Embryonic facial prominence (tissue), 1 donor: ENCODE data around the gene PIGR.

Experiments
- DNase-seq: peaks from one replicate; pipeline ENCODE4 v3.0.0-alpha.2; 2016; ENCODE audit errors: extremely low spot score

PIGR gene

DNA sequence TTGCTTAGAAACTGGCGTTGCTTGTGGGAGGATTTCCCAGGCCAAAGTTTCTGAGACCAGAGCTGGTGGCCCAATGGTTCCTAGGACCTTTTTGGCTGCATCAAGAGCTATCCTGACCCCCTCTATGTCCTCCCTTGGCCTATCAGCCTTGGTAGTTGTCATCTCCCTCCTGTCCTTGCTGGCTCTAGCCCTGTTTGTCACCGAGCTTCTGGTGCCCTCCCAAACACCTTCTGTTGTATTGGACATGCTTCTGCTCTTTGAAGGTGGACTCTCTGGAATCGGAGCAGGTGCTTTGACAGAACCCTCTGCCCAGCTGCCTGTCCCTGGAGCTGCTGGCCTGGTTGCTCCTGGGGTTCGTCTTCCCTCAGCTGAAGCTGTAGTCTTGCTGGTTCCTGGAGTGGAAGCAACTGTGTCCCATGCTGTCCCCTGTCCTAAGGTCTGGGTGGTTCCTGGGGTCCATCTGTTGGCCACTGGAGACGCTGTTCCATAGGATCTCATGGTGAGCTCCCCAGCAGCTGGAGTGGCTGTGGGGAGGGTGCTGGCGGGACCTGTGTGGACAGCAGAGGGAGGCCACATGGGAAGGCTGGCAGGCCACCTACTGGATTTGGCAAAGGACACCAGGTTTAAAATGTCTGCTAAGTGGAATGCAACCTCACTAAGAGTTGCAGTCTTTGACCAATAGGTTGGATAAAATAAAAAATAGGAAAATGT, 14.6 kb upstream of the PIGR start:
- no peak for DNase-seq

GRCh38 chr1:206958144-206958543, 11.9 kb upstream of the PIGR start:
- no peak for DNase-seq

GRCh38 chr1:206957639-206958038, 11.4 kb upstream of the PIGR start:
- DNase-seq: no peak

DNA sequence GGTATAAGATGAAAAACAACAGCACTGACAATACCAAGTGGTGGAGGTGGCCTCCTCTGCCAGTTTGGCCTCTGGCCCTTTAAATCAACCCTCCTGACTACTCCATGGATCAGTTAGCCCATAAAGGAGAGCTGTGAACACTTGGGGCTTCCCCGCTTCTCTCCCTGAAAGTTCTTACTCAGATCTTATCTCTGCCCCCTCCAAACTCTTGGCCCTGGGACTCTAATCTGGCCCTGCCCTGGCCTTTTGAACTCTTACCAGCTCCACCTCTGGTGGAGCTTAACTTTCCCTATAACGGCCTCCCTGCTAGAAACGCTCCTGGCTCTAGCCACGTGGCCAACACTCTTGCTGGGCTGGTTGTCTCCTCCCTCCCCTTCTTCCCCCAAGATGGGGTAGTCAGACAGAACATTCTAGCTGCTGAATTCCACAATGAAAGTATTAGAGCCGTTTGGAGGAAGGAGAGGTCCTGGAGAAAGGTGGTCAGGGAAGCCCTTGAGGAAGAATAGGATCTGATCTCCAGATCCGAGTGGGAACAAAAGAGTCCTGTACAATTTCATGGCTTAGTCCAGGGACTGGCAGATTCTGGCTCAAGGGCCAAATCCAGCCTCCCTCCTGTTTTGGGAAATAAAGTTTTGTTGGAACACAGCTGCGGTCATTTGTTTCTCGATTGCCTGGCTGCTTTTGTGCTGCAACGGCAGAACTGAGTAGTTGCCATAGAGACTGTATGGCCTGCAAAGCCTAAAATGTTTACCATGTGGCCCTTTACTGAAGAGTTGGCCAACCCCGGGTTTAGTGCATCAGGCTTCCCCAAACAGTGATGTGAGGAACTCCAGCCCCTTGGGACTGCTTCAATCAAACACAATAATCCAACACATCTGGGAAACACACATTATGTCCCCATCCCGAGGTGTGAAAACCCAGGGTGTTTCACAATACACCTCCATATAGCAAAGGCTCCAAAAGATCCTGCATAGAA, 9.5 kb upstream of the PIGR start:
- DNase-seq: no peak

GRCh38 chr1:206954459-206955342, 8.4 kb upstream of the PIGR start:
- no peak for DNase-seq

GRCh38 chr1:206953626-206954025, 7.4 kb upstream of the PIGR start:
- DNase-seq: no peak

DNA sequence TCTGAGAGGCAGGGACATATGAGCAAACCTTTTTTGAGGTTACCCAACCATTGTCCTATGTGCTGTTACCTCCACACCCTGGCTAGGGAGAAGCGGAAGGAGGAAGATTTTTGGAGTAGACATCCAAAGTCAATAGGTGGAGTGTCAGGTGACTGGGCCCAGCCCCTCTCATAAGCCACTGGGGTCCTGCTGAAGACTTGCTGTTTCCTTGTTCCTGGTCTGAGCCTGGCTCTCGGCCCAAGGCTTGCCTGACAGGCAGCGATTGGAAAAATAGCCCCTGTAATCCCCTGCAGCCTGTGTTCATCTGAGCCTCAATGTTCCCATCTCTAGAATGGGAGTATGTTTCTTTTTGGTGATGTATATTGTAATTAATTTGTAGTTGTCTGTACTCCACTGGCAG, 6.9 kb upstream of the PIGR start:
- no peak for DNase-seq

DNA sequence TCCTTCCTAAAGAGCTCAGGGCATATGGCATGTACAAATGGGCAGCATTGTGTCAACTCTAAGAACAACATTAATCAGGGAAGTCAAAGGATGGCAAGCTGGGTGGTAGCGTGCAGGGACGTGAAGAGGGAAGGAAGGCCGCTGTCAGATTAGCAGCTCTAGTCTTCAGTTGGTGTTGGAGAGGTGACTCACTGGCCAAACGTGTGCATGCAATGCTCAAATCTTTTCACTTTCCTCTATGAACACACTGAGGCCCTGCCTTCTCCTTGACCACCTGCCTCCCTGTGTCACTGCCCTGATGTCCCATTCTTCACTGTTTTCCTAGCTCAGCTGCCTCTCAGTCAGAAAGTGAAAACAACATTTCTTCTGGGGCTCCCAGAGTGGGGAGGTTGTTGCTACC, 5.9 kb upstream of the PIGR start:
- DNase-seq: no peak

DNA sequence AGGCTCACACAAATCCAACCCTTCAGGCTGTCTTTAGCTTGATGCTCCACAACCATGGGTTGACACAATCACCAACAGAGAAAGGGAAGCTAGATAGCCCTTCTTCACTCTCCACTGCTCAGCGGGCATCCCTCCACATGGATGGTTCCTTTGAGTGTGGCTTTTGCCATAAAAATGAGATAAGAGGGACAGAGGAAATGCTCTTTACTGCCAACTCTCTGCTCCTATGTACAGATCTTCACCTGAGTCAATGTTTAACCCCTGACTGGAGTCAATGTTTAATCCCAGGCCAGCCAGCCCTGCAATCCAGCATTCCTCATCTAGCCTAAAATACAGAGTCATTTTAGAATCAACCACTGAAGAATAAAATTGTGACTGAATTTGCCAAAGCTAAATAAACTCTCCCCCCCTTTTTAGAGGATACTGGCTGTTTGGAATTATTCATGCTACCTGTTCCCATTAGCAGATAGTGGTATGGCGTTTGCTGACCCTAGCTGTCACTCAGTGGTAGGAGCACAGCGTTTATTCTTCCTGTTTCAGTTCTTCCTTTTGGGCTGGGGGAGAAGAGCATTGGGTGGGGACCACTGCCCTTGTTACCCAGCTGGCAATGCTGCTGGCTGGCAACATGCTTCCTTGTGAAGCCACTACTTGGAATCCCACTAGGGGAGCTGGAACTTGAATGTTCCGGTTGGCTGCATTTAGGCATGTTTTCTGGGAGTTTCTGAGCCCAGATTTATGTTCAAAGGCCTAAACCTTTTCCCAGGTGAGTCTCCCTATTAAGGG, 5.2 kb upstream of the PIGR start:
- DNase-seq: no peak

DNA sequence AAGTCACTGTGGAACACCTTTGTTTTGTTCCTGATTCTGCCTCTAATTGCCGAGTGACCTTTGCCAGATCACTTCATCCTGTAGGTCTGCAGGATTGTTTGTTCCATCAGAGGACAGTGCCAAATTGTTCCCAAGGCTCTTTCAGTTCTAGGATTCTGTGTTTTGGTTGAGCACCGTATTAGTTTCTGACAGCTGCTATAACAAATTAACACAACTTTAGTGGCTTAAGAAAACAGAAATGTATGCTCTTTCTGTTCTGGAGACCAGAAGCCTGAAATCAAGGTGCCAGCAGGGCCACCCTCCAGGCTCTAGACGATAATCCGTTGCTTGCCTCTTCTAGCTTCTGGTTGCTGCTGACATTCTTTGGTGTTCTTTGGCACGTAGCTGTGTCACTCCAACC, 3.4 kb upstream of the PIGR start:
- DNase-seq: no peak

DNA sequence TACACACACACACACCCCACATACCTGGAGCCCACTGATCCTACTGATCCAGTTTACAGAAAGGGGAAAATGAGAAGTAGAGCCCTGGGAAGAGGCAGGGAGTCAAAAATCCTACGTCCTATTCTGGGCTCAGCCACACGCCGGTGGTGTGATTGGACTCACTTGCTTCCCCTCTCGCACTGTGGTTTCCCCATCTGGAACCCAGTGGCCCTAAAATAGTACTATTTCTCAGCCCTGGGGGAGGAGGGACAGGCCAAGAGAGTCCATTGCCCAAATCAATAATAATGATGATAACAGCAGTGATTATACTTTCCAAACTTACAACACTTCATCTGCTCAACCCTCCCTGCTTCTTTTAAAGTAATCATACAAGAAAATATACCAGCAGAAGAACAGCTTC, 2.9 kb upstream of the PIGR start:
- DNase-seq: no peak

DNA sequence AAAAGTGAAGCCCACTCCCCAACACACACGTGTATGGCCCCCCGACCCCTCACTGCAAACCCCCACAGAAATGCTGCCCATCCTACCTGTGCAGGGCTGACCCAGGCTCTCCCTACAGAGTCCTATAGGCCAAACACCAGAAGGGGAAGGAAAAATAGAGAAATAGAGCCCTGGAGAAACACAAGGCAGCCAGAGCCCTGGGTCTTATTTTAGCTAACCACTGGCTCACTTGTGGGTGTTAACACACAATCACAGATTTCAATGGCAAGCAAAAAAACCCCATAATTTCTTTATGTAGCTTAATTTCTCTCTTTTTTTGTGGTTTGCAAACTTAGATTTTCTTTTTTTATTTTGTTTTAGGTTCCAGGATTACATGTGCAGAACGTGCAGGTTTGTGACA, 989 bp upstream of the PIGR start:
- no peak for DNase-seq

DNA sequence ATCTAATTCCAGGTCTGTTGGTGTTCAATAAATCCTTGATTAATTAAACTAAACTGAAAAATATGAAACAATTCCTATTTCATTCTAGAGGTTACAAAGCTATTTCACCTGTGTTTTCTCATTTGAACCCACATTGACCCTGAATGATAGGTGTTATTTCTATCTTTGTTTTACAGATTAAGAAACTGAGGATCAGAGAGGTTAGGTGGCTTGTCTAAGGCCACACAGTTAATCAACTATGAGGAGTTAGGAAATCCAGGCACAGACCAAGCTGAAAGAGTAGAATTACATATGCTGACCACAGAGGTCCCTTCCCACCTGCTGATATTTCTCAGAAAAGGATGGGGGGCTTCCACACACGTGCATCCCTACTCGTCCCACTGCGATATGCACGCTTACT, 487 bp downstream of the PIGR start:
- DNase-seq: no peak

DNA sequence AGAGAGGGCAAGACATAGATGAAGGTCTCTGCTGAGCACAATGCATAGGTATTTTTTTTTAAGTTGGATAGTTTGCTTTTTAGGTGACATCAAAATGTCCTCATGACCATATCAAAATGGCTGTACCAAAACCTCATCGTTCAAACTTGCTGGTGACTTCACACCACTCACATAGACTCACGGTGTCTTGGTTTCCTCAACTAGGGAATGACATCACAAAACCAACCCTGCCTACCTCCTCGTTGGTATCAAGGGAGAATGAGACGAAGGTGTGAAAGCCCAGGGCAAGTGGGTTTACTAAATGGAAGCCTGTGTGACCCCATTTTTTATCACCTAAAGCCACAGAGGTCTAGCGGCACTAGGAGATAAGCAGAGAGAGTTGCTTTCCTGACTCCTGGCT, 1.6 kb downstream of the PIGR start:
- no peak for DNase-seq

GRCh38 chr1:206941766-206942418, 4.4 kb downstream of the PIGR start:
- DNase-seq: no peak

DNA sequence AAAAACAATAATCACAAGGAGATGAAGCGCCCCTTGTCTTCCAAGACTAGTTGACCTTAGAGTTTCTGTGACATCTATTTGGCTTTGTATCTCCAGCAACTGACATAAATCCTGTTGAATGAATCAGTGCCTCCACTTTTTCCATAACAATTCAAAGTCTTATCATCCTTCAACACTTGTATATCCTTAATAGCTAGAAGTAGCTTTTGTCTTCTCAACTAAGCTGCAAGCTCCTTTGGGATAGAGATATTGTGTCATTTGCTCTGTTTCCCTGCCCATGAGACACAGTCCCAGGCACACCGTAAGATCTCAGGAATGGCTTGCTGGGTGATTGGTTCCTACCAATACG, 5.7 kb downstream of the PIGR start:
- DNase-seq: no peak

DNA sequence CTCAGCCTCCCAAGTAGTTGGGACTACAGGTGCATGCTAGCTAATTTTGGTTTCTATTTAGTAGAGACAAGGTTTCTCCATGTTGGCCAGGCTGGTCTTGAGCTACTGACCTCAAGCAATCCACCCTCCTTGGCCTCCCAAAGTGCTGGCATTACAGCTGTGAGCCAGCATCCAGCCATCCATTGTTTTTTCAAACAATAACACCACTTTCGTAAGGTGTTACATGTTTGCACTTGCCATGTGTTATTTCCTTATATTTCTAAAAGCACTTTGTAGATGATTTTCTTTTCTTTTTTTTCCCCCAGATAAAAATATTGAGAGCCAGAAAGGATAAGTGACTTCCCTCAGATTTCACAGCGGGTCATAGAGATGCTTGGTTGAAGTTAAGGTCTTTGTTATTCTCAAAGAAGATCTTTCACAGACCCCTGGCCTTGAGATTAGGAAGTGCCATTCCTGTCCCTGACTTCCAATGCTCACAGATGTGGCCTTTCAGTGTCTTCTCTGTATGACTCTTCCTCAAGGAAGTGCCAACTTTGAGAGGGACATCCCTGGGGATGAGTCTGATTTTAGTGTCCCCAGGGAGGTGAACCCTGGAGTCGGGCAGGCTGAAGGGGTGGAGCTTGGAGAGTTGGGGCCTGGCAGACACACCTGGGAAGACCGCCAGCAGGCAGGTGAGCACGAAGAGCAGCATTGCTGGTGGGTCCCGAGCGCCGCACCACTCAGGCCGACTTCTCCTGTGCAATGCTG, 6.3 kb downstream of the PIGR start:
- no peak for DNase-seq

DNA sequence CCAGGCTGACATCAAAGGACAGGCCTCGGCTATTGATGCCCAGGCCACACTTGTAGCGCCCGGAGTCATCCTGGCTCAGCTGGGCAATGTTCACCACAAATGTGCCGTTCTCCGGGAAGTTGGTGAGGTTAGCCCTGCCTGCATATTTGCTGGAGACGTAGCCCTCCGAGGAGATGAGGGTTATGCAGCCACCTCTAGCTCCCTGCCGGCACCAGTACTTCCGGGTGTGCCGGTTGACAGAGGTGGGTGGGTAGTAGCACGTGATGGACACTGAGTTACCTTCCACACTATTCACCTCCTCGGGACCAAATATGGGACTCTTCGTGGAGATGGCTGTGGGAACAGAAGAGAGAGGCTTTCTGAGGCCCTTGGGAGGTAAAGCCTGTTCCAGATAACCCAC, 7.1 kb downstream of the PIGR start:
- no peak for DNase-seq

- DNase-seq: no peak
Measured at GRCh38 chr1:206937425-206937824, 8.8 kb downstream of the PIGR start.

GRCh38 chr1:206935491-206936067, 10.7 kb downstream of the PIGR start:
- no peak for DNase-seq
